ENCODE results near the gene DLG2. TPM values are rescaled to one million over a fixed set of nuclear protein-coding genes. Genes with fewer than 3 reads are reported as not detected.

DLG2 gene
- polyA plus RNA-seq, 3 donors, result 0.24 to 0.39 TPM; not detected in 1

DNA sequence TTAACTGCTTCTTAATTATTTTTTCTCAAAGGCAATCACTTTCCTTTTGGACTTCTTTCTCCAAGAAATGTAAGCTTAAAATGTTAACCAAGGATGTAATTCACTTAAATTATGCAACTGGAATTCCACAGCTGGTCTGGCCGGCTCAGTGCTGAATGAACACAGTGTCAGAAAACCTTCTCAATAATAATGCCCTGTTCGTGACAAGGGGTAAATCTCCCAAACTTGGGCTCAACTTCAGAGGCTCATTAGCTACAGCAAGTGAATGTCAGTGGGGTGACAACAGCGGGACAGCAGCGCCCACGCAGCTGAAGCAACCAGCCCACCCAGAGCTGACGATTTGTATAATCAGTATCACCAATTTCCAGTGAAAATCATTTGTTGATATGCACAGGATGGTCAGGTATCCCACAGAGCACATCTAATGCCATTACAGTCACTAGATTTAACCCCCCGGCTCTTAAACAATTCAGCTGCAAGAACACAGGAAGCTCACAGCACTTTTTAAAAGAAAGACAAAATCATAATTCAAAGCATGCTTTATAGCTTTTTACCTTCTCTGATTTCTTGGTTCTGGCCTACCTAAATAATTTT is 704.8 kb downstream of the DLG2 start:
- 40% methylated on average over 4 of the region's 7 CpGs for WGBS (ENCODE audit: insufficient coverage)
- Histone ChIP-seq H3K27me3 (ENCODE audit: control insufficient read depth in 2 of 2, insufficient read depth in 2 of 2, low read length in 2 of 2) (no peaks in the 10 kb centered on the region), H3K4me2 (replicated peaks; ENCODE audit: extremely low read depth, low read length, poor library complexity, severe bottlenecking) (no peak overlapping the region), H2AFZ (ENCODE audit: insufficient read depth, low read depth, low read length, poor library complexity, severe bottlenecking) (no peak overlapping the region), H3K27ac (ENCODE audit: low read depth in 1 of 2, low read length in 2 of 2) (no peak overlapping the region), H3K4me3 (replicated peaks in 1 of 3; ENCODE audit: low read depth in 2 of 3, low read length in 3 of 3) (no peak overlapping the region), H3K9ac (ENCODE audit: insufficient read depth, low read length, poor library complexity, severe bottlenecking) (no peak overlapping the region), H3K36me3 (replicated peaks in 1 of 2; ENCODE audit: control insufficient read depth in 1 of 2, insufficient read depth in 2 of 2, low read length in 2 of 2) (no peaks in the 10 kb centered on the region), H4K20me1 (ENCODE audit: insufficient read depth, low read length) (no peaks in the 10 kb centered on the region), H3K9me3 (replicated peaks in 1 of 2; ENCODE audit: control insufficient read depth in 1 of 2, insufficient read depth in 1 of 2, low read length in 2 of 2) (no peaks in the 10 kb centered on the region), H3K4me1 (ENCODE audit: control insufficient read depth in 1 of 2, insufficient read depth in 2 of 2, low read length in 2 of 2) (no peaks in the 10 kb centered on the region), H3K79me2 (ENCODE audit: insufficient read depth, low read length) (no peaks in the 10 kb centered on the region)
- no peak for DNase-seq
- intact Hi-C loops (cut with micrococcal nuclease), result no loop called here
- Mint-ChIP-seq H3K36me3 (no peaks in the 10 kb centered on the region), H3K27me3 (ENCODE audit: low read depth in 3 of 3) (peaks cover 0 to 6% (median 2%) of the 10 kb centered on the region in 3 donors), H3K27ac (no peak overlapping the region), H3K4me3 (no peak overlapping the region), H3K4me1 (no peaks in the 10 kb centered on the region), H3K9me3 (no peaks in the 10 kb centered on the region)
- no peak for TF ChIP-seq CTCF (IDR thresholded peaks at IDR 0.05)

- no peak overlapping the region for H3K4me3 Mint-ChIP-seq
- Histone ChIP-seq H3K4me2 (replicated peaks; ENCODE audit: extremely low read depth, low read length, poor library complexity, severe bottlenecking) (no peak overlapping the region), H3K9me3 (replicated peaks in 1 of 2; ENCODE audit: control insufficient read depth in 1 of 2, insufficient read depth in 1 of 2, low read length in 2 of 2) (peaks cover 0 to 3% of the 10 kb centered on the region in 2 donors), H4K20me1 (ENCODE audit: insufficient read depth, low read length) (no peaks in the 10 kb centered on the region), H3K27me3 (ENCODE audit: control insufficient read depth in 2 of 2, insufficient read depth in 2 of 2, low read length in 2 of 2) (no peaks in the 10 kb centered on the region), H3K9ac (ENCODE audit: insufficient read depth, low read length, poor library complexity, severe bottlenecking) (no peak overlapping the region), H3K4me3 (replicated peaks in 1 of 3; ENCODE audit: low read depth in 2 of 3, low read length in 3 of 3) (no peak overlapping the region), H3K27ac (ENCODE audit: low read depth in 1 of 2, low read length in 2 of 2) (no peak overlapping the region), H2AFZ (ENCODE audit: insufficient read depth, low read depth, low read length, poor library complexity, severe bottlenecking) (no peak overlapping the region), H3K36me3 (replicated peaks in 1 of 2; ENCODE audit: control insufficient read depth in 1 of 2, insufficient read depth in 2 of 2, low read length in 2 of 2) (no peaks in the 10 kb centered on the region), H3K4me1 (ENCODE audit: control insufficient read depth in 1 of 2, insufficient read depth in 2 of 2, low read length in 2 of 2) (no peaks in the 10 kb centered on the region), H3K79me2 (ENCODE audit: insufficient read depth, low read length) (no peaks in the 10 kb centered on the region)
- peaks cover 0 to 13% (median 6%) of the 10 kb centered on the region in 7 donors for H3K9me3 Mint-ChIP-seq
- WGBS (ENCODE audit: insufficient coverage), result no CpG with 5 or more reads among the region's 2 CpGs
- H3K4me1 Mint-ChIP-seq, result no peaks in the 10 kb centered on the region
- no peak for TF ChIP-seq CTCF (IDR thresholded peaks at IDR 0.05)
- H3K27ac Mint-ChIP-seq, result no peak overlapping the region
- DNase-seq, result no peak
- no peaks in the 10 kb centered on the region for H3K36me3 Mint-ChIP-seq
- intact Hi-C loops (cut with micrococcal nuclease), result no loop called here
- no peaks in the 10 kb centered on the region for H3K27me3 Mint-ChIP-seq (ENCODE audit: low read depth in 3 of 3)
Measured at GRCh38 chr11:84914511-84914910, 712.6 kb downstream of the DLG2 start.

All from CD14-positive monocyte (primary cell).